Neural cell (in vitro differentiated cells): Measurements from ENCODE around the gene UBE3A. TPM values are rescaled to one million over a fixed set of nuclear protein-coding genes. Genes with fewer than 3 reads are reported as not detected.

Source experiments
- H2AFZ ChIP-seq: fragments of 200-600, 300-800 bp; sonication (generic), shearing (Covaris generic); 2 replicates; pipeline ENCODE4 v1.6.0; 2014; ENCODE audit warnings: low read depth, mild to moderate bottlenecking, antibody characterized with exemption, low read length, moderate library complexity
- H3F3A ChIP-seq: fragments of 200-600 bp; shearing (Covaris generic); 2 replicates; pipeline ENCODE4 v1.6.1; 2016; ENCODE audit warnings: mild to moderate bottlenecking, moderate library complexity, mixed read lengths, antibody characterized with exemption, low read length; ENCODE audit not compliant: insufficient read depth, poor library complexity, severe bottlenecking
- H3K27ac ChIP-seq: fragments of 200-600, 300-800 bp; sonication (generic), shearing (Covaris generic); 2 replicates; pipeline ENCODE4 v1.5.1; 2014; ENCODE audit warnings: mild to moderate bottlenecking, low read length, moderate library complexity
- H3K27me3 ChIP-seq: fragments of 300-800, 200-600 bp; sonication (generic), shearing (Covaris generic); 2 replicates; pipeline ENCODE4 v1.6.0; 2014; ENCODE audit warnings: mild to moderate bottlenecking, low read depth, low read length, moderate library complexity; ENCODE audit not compliant: insufficient read depth
- H3K36me3 ChIP-seq: fragments of 300-800, 200-600 bp; sonication (generic), shearing (Covaris generic); 2 replicates; pipeline ENCODE4 v1.5.1; 2014; ENCODE audit warnings: mild to moderate bottlenecking, antibody characterized with exemption, low read length, moderate library complexity; ENCODE audit not compliant: insufficient read depth
- H3K4me2 ChIP-seq: fragments of 300-800, 200-600 bp; sonication (generic), shearing (Covaris generic); 2 replicates; pipeline ENCODE4 v1.6.0; 2014; ENCODE audit warnings: mild to moderate bottlenecking, low read length
- H3K4me3 ChIP-seq: fragments of 300-800, 200-600 bp; sonication (generic), shearing (Covaris generic); 2 replicates; pipeline ENCODE4 v1.5.1; 2014; ENCODE audit warnings: mild to moderate bottlenecking, low read length, moderate library complexity
- H3K79me2 ChIP-seq: fragments of 200-600 bp; shearing (Covaris generic); replicated peaks from 2 replicates; pipeline ENCODE4 v1.6.0; 2014; ENCODE audit warnings: mild to moderate bottlenecking, low read length, moderate library complexity; ENCODE audit not compliant: insufficient read depth
- H3K9ac ChIP-seq: fragments of 300-800, 200-600 bp; sonication (generic), shearing (Covaris generic); 2 replicates; pipeline ENCODE4 v1.6.1; 2016; ENCODE audit warnings: mild to moderate bottlenecking, low read length, mixed read lengths
- H3K9me2 ChIP-seq: fragments of 200-600 bp; shearing (Covaris generic); 2 replicates; pipeline ENCODE4 v1.6.1; 2016; ENCODE audit warnings: mild to moderate bottlenecking, low read length, mixed read lengths; ENCODE audit not compliant: insufficient read depth
- H3K9me3 ChIP-seq: fragments of 200-600, 300-800 bp; sonication (generic), shearing (Covaris generic); 2 replicates; pipeline ENCODE4 v1.6.1; 2016; ENCODE audit warnings: mild to moderate bottlenecking, mixed run types, low read length, moderate library complexity, mixed read lengths
- H4K20me1 ChIP-seq: fragments of 200-600 bp; shearing (Covaris generic); 2 replicates; pipeline ENCODE4 v1.6.1; 2016; ENCODE audit warnings: mild to moderate bottlenecking, mixed run types; ENCODE audit not compliant: insufficient read depth
- EP300 ChIP-seq: fragments of 450-650 bp; conservative IDR thresholded peaks from 2 replicates; pipeline ENCODE4 v1.6.1; 2014; ENCODE audit warnings: antibody characterized with exemption, mild to moderate bottlenecking, moderate library complexity; ENCODE audit not compliant: poor library complexity, severe bottlenecking
- EZH2 ChIP-seq: fragments of 200-600, 300-800 bp; shearing (Covaris generic), sonication (generic); IDR thresholded peaks from 2 replicates; pipeline ENCODE4 v1.6.1; 2014; ENCODE audit warnings: antibody characterized with exemption, low read length, borderline replicate concordance, mild to moderate bottlenecking; ENCODE audit not compliant: insufficient read depth, poor library complexity, severe bottlenecking
- MXI1 ChIP-seq: fragments of 450-650 bp; conservative IDR thresholded peaks from 2 replicates; pipeline ENCODE4 v1.6.1; 2014; ENCODE audit warnings: antibody characterized with exemption, mild to moderate bottlenecking; ENCODE audit not compliant: poor library complexity, severe bottlenecking
- POLR2AphosphoS5 ChIP-seq: IDR thresholded peaks from 2 replicates; pipeline ENCODE4 v1.6.1; 2012
- RAD21 ChIP-seq: fragments of 450-650 bp; conservative IDR thresholded peaks from 2 replicates; pipeline ENCODE4 v1.6.1; 2014; ENCODE audit warnings: antibody characterized with exemption, mild to moderate bottlenecking, moderate library complexity
- SMC3 ChIP-seq: fragments of 450-650 bp; conservative IDR thresholded peaks from 2 replicates; pipeline ENCODE4 v1.6.1; 2014; ENCODE audit warnings: antibody characterized with exemption, mild to moderate bottlenecking, moderate library complexity; ENCODE audit not compliant: poor library complexity
- TAF1 ChIP-seq: IDR thresholded peaks from 2 replicates; pipeline ENCODE4 v1.6.1; 2012; ENCODE audit warnings: low read depth
- polyA plus RNA-seq: library from polyadenylated mRNA; depleted of rRNA; stranded (reverse); fragments of >200 nt; gene quantifications from 2 replicates; pipeline ENCODE4 v1.2.3, GENCODE V29; 2014
- TF ChIP-seq, protein P1 (sequence below): fragments of 450-650 bp; IDR thresholded peaks from 2 replicates; pipeline ENCODE4 v1.5.1; 2014; ENCODE audit warnings: antibody characterized with exemption, mild to moderate bottlenecking, moderate library complexity; ENCODE audit not compliant: poor library complexity, severe bottlenecking
- TF ChIP-seq, protein P2 (sequence below): IDR thresholded peaks from 2 replicates; pipeline ENCODE4 v1.6.1; 2012; ENCODE audit warnings: borderline replicate concordance

UBE3A gene
- polyA plus RNA-seq, 1 donor from 2014 or later = 98.5 TPM

DNA sequence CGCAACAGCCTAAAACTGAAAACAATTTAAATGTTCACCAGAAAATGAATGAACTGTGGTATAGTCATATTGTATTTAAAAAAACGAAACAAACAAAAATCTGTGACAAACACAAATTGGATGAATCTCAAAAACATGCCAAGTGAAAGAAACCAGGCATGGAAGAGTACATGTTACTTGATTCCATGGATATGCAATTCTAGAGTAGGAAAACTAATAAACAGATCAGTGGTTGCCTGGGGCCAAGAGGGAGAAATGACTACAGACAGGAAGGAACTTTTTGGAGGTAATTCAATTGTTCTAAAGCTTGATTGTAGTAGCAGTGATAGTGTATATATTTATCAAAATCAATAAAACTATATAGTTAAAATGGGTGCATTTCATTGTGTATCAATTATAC, 16.8 kb downstream of the UBE3A start:
- no peaks in the 10 kb centered on the region for H3K9me2 ChIP-seq
- H2AFZ ChIP-seq = no peak overlapping the region
- H3K79me2 ChIP-seq = peaks cover 100% of the 10 kb centered on the region
- peaks cover 8% of the 10 kb centered on the region for H3K36me3 ChIP-seq
- H3K27ac ChIP-seq = no peak overlapping the region
- H3K9me3 ChIP-seq = no peaks in the 10 kb centered on the region
- no peaks in the 10 kb centered on the region for H3F3A ChIP-seq
- no peak overlapping the region for H3K4me3 ChIP-seq
- TF ChIP-seq EZH2 (no peak), POLR2AphosphoS5 (no peak), SMC3 (no peak), RAD21 (no peak), MXI1 (no peak)
- TF ChIP-seq, protein P1, sequence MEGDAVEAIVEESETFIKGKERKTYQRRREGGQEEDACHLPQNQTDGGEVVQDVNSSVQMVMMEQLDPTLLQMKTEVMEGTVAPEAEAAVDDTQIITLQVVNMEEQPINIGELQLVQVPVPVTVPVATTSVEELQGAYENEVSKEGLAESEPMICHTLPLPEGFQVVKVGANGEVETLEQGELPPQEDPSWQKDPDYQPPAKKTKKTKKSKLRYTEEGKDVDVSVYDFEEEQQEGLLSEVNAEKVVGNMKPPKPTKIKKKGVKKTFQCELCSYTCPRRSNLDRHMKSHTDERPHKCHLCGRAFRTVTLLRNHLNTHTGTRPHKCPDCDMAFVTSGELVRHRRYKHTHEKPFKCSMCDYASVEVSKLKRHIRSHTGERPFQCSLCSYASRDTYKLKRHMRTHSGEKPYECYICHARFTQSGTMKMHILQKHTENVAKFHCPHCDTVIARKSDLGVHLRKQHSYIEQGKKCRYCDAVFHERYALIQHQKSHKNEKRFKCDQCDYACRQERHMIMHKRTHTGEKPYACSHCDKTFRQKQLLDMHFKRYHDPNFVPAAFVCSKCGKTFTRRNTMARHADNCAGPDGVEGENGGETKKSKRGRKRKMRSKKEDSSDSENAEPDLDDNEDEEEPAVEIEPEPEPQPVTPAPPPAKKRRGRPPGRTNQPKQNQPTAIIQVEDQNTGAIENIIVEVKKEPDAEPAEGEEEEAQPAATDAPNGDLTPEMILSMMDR = no peak
- no peak overlapping the region for H3K4me2 ChIP-seq
- no peaks in the 10 kb centered on the region for H4K20me1 ChIP-seq
- H3K27me3 ChIP-seq = no peaks in the 10 kb centered on the region
- H3K9ac ChIP-seq = no peak overlapping the region

DNA sequence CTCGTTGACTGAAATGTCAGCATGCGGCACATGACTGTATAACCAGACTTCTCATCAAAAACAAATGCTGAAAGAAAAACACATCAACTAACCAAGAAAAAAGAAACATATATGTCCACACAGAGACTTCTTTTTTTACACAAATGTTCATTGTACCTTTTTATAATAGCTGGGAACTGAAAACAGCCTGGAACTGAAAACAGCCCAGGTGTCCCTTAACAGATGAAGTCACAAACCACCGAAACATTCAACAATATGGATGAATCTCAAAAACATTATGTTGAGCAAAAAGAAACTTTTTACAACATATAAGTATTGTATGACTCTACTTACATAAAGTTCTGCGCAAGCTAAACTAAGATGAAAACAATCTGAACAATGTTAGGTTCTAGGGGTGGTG, 20.6 kb downstream of the UBE3A start:
- no peak overlapping the region for H3K27ac ChIP-seq
- no peak for TF ChIP-seq RAD21
- TF ChIP-seq TAF1 = no peak
- TF ChIP-seq, protein P1 = no peak
- TF ChIP-seq EZH2 = no peak
- no peak for TF ChIP-seq MXI1
- no peak for TF ChIP-seq EP300
- no peak for TF ChIP-seq POLR2AphosphoS5
- TF ChIP-seq, protein P2, sequence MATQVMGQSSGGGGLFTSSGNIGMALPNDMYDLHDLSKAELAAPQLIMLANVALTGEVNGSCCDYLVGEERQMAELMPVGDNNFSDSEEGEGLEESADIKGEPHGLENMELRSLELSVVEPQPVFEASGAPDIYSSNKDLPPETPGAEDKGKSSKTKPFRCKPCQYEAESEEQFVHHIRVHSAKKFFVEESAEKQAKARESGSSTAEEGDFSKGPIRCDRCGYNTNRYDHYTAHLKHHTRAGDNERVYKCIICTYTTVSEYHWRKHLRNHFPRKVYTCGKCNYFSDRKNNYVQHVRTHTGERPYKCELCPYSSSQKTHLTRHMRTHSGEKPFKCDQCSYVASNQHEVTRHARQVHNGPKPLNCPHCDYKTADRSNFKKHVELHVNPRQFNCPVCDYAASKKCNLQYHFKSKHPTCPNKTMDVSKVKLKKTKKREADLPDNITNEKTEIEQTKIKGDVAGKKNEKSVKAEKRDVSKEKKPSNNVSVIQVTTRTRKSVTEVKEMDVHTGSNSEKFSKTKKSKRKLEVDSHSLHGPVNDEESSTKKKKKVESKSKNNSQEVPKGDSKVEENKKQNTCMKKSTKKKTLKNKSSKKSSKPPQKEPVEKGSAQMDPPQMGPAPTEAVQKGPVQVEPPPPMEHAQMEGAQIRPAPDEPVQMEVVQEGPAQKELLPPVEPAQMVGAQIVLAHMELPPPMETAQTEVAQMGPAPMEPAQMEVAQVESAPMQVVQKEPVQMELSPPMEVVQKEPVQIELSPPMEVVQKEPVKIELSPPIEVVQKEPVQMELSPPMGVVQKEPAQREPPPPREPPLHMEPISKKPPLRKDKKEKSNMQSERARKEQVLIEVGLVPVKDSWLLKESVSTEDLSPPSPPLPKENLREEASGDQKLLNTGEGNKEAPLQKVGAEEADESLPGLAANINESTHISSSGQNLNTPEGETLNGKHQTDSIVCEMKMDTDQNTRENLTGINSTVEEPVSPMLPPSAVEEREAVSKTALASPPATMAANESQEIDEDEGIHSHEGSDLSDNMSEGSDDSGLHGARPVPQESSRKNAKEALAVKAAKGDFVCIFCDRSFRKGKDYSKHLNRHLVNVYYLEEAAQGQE = no peak
- no peak for TF ChIP-seq SMC3
- H3K27me3 ChIP-seq = no peaks in the 10 kb centered on the region
- H3K36me3 ChIP-seq = peaks cover 8% of the 10 kb centered on the region
- no peaks in the 10 kb centered on the region for H3K9me3 ChIP-seq
- H4K20me1 ChIP-seq = no peaks in the 10 kb centered on the region
- no peak overlapping the region for H2AFZ ChIP-seq
- no peak overlapping the region for H3K4me3 ChIP-seq
- H3K9me2 ChIP-seq = no peaks in the 10 kb centered on the region
- H3F3A ChIP-seq = no peaks in the 10 kb centered on the region
- H3K9ac ChIP-seq = no peak overlapping the region
- no peak overlapping the region for H3K4me2 ChIP-seq
- H3K79me2 ChIP-seq = peaks cover 100% of the 10 kb centered on the region
